ENCODE data around the gene MRGPRX3. TPM values are rescaled to one million over a fixed set of nuclear protein-coding genes. Genes with fewer than 3 reads are reported as not detected.

Gene MRGPRX3
- not detected for total RNA-seq (ENCODE audit: unreplicated experiment)
- long read RNA-seq = 0 reads

DNA sequence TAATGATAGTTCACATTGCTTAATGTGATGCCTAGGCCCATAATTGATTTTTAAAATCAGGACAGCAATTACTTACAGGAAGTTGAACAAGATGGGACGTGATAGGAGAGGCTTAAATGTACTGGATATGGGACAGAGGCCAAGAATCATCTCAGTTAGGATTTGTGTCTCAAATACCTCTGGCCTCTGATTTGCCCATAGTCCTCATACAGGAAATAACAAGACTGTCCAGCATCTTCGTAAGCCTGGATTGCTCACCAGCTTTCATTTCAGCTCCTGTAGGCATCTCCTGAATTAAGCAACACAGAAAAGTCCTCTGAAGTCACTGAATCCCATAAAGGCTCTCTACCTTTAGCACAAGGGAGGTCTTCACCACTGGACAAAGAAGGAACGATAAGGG lies at the start of gene MRGPRX3:
MRGPRX3 (plus strand) TSS at position 231 of the 400 bp plus-strand sequence. CDS start 4,632 bp downstream, outside the sequence.
- Mint-ChIP-seq H3K4me3 (ENCODE audit: unreplicated experiment) (no peak within 1 kb of the TSS), H3K27me3 (ENCODE audit: unreplicated experiment) (no peaks in the 10 kb centered on the region), H3K9me3 (ENCODE audit: unreplicated experiment) (peaks cover 4% of the 10 kb centered on the region), H3K36me3 (ENCODE audit: unreplicated experiment) (peaks cover under 1% of the 10 kb centered on the region), H3K27ac (ENCODE audit: unreplicated experiment) (no peak within 1 kb of the TSS), H3K4me1 (ENCODE audit: low read depth, unreplicated experiment) (no peaks in the 10 kb centered on the region)
- no peak for DNase-seq
- TF ChIP-seq, protein P1, sequence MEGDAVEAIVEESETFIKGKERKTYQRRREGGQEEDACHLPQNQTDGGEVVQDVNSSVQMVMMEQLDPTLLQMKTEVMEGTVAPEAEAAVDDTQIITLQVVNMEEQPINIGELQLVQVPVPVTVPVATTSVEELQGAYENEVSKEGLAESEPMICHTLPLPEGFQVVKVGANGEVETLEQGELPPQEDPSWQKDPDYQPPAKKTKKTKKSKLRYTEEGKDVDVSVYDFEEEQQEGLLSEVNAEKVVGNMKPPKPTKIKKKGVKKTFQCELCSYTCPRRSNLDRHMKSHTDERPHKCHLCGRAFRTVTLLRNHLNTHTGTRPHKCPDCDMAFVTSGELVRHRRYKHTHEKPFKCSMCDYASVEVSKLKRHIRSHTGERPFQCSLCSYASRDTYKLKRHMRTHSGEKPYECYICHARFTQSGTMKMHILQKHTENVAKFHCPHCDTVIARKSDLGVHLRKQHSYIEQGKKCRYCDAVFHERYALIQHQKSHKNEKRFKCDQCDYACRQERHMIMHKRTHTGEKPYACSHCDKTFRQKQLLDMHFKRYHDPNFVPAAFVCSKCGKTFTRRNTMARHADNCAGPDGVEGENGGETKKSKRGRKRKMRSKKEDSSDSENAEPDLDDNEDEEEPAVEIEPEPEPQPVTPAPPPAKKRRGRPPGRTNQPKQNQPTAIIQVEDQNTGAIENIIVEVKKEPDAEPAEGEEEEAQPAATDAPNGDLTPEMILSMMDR (IDR thresholded peaks at IDR 0.05; ENCODE audit: partially characterized antibody, unreplicated experiment) = no peak

GRCh38 chr11:18088366-18088765 lies 44.0 kb upstream of the MRGPRX3 start:
- no peaks in the 10 kb centered on the region for H3K9me3 Mint-ChIP-seq (ENCODE audit: unreplicated experiment)
- no peak for DNase-seq
- H3K27ac Mint-ChIP-seq (ENCODE audit: unreplicated experiment) = no peak overlapping the region
- H3K36me3 Mint-ChIP-seq (ENCODE audit: unreplicated experiment) = no peaks in the 10 kb centered on the region
- no peak overlapping the region for H3K4me3 Mint-ChIP-seq (ENCODE audit: unreplicated experiment)
- H3K4me1 Mint-ChIP-seq (ENCODE audit: low read depth, unreplicated experiment) = no peaks in the 10 kb centered on the region
- TF ChIP-seq, protein P1 (IDR thresholded peaks at IDR 0.05; ENCODE audit: partially characterized antibody, unreplicated experiment) = no peak
- H3K27me3 Mint-ChIP-seq (ENCODE audit: unreplicated experiment) = no peaks in the 10 kb centered on the region

DNA sequence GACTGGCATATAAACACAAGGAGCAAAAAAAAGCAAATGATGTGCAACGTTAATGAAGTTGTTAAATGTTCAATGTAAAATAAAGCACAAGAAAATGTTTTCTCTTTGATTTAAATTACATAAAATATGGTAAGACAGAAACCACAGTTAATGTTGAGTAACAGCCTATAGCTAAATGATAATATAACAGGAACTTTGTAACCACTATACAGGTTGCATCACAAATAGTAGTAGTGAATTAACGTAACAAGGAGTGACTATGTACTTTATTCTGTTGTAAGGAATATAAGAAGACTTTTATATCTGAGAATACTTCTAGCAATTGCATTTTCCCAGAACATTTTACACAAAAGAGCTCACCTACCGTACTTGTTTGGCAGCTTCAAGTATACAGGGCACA lies 43.4 kb upstream of the MRGPRX3 start:
- no peaks in the 10 kb centered on the region for H3K9me3 Mint-ChIP-seq (ENCODE audit: unreplicated experiment)
- no peaks in the 10 kb centered on the region for H3K36me3 Mint-ChIP-seq (ENCODE audit: unreplicated experiment)
- H3K4me1 Mint-ChIP-seq (ENCODE audit: low read depth, unreplicated experiment) = no peaks in the 10 kb centered on the region
- DNase-seq = no peak
- H3K4me3 Mint-ChIP-seq (ENCODE audit: unreplicated experiment) = no peak overlapping the region
- TF ChIP-seq, protein P1 (IDR thresholded peaks at IDR 0.05; ENCODE audit: partially characterized antibody, unreplicated experiment) = no peak
- H3K27me3 Mint-ChIP-seq (ENCODE audit: unreplicated experiment) = no peaks in the 10 kb centered on the region
- no peak overlapping the region for H3K27ac Mint-ChIP-seq (ENCODE audit: unreplicated experiment)

GRCh38 chr11:18091731-18092130 lies 40.6 kb upstream of the MRGPRX3 start:
- no peaks in the 10 kb centered on the region for H3K36me3 Mint-ChIP-seq (ENCODE audit: unreplicated experiment)
- H3K27ac Mint-ChIP-seq (ENCODE audit: unreplicated experiment) = no peak overlapping the region
- TF ChIP-seq, protein P1 (IDR thresholded peaks at IDR 0.05; ENCODE audit: partially characterized antibody, unreplicated experiment) = no peak
- no peak for DNase-seq
- no peaks in the 10 kb centered on the region for H3K4me1 Mint-ChIP-seq (ENCODE audit: low read depth, unreplicated experiment)
- peaks cover 1% of the 10 kb centered on the region for H3K9me3 Mint-ChIP-seq (ENCODE audit: unreplicated experiment)
- no peak overlapping the region for H3K4me3 Mint-ChIP-seq (ENCODE audit: unreplicated experiment)
- no peaks in the 10 kb centered on the region for H3K27me3 Mint-ChIP-seq (ENCODE audit: unreplicated experiment)

DNA sequence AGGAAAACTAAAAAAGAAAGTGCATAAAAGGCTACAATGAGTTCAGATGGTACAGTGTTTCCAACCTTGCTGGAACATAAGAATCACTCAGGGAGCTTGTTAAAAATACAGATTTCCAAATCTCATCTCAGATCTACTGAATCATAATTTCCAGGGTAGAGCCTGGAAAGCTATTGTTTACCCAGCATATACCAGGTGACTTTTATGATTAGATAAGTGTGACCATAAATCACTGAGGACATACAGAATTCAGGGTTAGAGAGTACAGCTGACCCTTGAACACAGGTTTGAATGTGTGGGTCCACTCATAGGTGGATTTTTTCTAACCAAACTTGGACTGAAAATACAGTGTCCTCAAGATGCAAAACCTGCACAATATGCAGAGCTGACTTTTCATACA lies 38.4 kb upstream of the MRGPRX3 start:
- Mint-ChIP-seq H3K27ac (ENCODE audit: unreplicated experiment) (no peak overlapping the region), H3K4me1 (ENCODE audit: low read depth, unreplicated experiment) (no peaks in the 10 kb centered on the region), H3K36me3 (ENCODE audit: unreplicated experiment) (no peaks in the 10 kb centered on the region), H3K27me3 (ENCODE audit: unreplicated experiment) (no peaks in the 10 kb centered on the region), H3K9me3 (ENCODE audit: unreplicated experiment) (peaks cover 1% of the 10 kb centered on the region), H3K4me3 (ENCODE audit: unreplicated experiment) (no peak overlapping the region)
- no peak for DNase-seq
- TF ChIP-seq, protein P1 (IDR thresholded peaks at IDR 0.05; ENCODE audit: partially characterized antibody, unreplicated experiment) = no peak
